GM18511 (cell line): ENCODE data around the gene SUN2.

ENCODE experiments used
- ATAC-seq: cut with Tn5 transposase; IDR thresholded peaks from one replicate; pipeline ENCODE4 v1.9.1; 2021; ENCODE audit warnings: mild to moderate bottlenecking, moderate library complexity; ENCODE audit not compliant: unreplicated experiment

SUN2 gene

GRCh38 chr22:38735465-38736256 is 20.1 kb downstream of the SUN2 start:
- no peak for ATAC-seq

GRCh38 chr22:38735126-38735464 is 20.7 kb downstream of the SUN2 start:
- ATAC-seq: no peak

GRCh38 chr22:38734421-38735100 is 21.2 kb downstream of the SUN2 start:
- ATAC-seq: no peak

DNA sequence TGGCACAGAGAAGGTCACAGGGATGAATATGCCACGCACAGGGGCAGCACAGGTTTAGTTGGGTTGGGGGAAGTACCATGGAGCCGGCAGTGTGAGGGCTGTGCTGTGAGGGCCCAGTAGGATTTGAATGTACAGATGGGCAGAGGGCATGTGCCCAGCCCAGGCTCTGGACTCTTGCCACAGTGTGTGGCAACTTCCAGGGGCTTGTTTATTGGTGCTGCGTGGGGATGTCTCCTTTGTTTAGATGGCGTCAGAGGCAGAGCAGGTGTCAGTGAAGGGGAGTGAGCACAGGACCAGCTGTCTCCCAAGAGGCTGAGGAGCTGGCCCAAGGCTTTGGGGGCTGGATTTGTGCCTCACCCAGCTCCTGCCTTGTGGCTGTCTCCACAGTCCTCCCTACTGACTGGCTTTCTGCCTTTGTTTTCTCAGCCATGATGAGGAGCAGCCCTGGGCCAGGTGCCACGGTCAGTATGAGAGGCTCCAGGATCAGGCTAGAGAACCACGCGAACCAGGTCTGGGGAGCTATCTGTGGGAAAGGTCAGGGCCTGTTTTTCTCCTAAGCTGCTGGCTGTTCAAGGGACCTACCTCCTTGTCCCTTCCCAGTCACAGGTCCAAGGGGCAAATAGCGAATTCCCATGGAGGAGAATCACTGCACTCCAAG is 21.9 kb downstream of the SUN2 start:
- ATAC-seq: no peak

DNA sequence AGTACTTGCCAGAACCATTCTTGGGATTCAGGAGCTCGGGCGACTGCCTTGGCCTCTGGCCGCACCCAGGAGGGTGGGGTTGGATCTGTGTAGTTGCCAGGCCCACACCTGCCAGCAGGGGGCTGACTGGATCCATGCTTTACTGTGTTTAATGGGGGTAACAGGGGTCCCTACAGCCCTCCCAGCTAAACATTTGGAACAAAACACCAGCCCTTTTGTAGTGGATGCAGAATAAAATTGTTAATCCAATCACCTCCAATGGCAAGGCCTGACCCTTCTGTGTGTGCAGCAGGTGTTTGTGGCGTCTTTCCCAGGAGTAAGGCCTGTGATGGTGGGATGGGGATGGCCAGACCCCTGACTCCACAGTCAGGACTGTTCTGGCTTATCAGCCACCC is 22.5 kb downstream of the SUN2 start:
- no peak for ATAC-seq

DNA sequence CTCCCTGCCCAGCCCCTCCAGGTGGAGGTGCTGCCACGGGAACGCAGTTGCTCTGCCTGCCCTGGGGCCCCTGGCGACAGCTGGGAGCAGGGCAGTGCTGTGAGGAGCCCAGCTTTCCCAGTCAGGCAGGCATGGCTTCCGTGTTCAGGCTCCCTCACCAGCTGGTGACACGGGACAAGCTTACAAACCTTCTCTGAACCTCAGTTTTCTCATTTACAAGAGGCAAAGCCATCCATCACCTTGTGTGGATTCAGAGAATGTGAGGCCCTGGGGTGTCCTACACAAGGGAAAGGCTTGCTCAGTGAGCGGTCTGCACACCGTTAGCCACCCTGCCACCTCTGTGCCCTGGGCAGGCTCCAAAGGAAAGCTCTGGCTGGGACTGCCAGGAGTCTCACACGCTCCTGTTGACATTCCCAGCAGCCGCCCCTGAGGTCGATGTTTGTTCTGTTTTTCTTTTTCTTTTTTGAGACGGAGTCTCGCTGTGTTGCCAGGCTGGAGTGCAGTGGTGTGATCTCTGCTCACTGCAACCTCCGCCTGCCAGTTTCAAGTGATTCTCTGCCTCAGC is 23.5 kb downstream of the SUN2 start:
- no peak for ATAC-seq

GRCh38 chr22:38731703-38732161 is 24.1 kb downstream of the SUN2 start:
- no peak for ATAC-seq

- no peak for ATAC-seq
Observed at GRCh38 chr22:38730411-38730871, 25.4 kb downstream of the SUN2 start.

GRCh38 chr22:38729946-38730345 is 25.9 kb downstream of the SUN2 start:
- no peak for ATAC-seq

DNA sequence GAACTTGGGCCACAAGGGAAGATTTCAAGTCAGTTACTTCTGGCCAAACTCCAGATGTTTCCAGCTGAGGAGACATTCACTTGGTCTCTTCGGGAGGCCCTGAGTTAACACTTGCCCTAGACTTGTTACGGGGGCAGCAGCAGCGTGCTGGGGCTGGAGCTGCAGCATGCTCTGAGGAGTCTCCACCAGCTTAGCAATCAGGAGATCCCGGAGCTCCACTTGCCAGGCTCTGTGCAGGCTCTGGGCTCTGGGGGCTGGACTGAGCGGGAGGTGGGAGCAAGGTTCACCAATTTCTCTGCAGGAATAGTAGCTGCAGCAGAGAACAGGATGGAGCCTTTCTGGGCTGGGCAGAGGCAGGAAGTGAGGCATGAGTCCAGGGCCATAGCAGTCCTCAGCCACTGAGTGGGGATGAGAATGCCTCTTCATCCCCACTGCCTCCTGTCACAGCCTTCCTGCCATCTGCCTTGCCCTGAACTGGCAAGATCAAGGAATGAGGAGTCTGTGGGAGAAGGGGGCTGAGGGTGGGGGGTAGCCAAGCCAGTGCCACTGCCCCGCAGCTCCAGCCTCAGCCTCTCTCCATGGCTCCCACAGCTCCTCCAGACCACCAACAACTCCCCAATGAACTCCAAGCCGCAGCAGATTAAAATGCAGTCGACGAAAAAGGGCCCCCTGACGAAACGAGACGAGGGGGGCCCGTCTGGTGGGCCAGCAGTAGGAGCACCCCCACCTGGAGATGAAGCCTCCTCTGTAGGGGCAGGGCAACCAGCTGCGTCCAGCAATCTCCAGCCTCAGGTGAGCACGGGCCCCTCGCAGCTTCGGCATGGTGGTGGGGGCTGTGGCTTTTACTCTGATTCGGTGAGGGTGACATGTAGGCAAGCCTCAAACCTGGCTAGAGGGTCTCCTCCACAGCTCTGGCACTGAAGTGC is 26.7 kb downstream of the SUN2 start:
- no peak for ATAC-seq

DNA sequence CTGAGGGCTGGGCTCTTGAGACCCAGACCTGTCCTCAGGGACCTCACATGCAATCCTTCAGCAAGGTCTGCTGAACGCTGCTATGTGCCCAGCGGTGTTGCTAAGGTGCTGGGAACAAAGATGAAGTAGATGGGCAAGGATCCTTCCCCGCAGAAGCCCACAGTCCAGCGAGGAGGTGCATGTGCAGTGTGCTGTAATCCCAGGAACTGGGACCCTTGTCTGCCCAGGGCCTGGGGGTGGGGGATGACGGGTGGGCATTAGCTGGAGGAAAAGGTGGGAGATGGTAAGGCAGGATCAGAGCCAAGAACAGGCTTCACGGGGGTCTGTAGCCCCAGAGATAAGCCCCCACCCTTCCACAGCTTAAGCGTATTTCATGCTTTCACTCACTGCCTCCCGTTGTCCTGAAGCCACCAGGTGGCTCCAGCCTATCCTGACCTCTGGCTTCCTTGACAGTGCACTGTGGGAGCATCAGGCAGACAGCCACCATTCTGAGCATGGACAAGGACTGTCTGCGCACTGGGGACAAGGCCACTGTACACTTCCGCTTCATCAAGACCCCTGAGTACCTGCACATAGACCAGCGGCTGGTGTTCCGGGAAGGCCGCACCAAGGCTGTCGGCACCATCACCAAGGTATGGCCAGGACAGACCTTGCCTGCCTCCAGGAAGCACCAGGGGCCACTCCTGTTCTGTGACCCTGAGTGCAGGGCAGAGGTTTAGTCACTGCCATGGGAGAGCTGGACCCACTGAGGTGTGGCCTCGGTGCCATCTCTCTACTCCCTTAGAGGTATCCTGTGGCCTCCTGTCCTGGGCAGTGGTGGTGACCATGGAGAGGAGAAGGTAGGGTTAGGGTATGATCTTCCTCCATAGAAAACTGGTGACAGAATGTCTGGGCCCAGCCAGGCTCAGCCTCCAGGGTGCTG is 28.0 kb downstream of the SUN2 start:
- no peak for ATAC-seq

DNA sequence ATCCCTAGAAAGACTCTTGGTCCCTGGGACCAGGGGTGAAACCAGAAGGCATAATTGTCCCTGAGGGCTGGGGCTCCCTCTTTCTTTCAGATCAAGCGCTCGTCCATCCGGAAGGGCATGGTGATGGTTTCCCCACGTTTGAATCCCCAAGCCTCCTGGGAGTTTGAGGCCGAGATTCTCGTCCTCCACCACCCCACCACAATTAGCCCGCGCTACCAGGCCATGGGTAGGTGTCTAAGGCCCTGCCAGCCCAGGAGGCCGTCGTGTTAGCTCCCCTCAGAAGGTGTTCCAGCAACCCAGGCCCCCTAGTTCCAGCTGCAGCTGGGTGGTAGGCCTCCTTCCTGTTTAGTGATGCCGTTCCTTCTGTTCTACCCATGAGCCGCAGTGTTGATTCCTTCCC is 28.7 kb downstream of the SUN2 start:
- ATAC-seq: no peak

DNA sequence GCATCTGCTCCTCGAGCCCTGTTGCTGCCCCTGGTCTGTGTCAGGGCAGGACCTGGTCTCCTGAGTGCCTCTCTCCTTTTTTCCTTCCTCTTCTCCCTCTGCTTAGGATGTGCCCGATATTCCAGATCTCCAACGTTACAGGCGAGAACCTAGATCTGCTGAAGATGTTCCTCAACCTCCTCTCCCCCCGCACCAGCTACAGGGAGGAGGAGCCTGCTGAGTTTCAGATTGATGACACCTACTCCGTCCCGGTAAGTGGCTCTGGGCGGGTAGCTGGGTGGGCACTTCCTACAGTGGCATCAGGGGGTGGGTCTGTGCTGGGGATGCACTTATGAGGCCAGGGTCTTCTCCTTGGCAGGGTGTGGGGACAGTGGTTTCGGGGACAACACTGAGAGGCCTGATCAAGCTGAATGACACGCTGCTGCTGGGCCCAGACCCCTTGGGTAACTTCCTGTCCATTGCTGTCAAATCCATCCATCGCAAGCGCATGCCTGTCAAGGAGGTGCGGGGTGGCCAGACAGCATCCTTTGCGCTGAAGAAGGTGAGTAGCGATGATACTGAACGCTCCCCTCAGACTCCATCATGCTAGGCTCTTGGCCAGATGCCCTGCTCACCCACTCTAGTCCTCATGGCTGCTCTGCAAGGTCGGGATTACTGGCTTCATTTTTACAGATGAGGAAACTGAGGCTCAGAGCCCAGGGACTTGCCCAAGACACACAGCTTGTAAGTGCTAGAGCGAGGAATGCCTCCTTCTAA is 29.7 kb downstream of the SUN2 start:
- no peak for ATAC-seq

- no peak for ATAC-seq
Observed at GRCh38 chr22:38724926-38725571, 30.7 kb downstream of the SUN2 start.

DNA sequence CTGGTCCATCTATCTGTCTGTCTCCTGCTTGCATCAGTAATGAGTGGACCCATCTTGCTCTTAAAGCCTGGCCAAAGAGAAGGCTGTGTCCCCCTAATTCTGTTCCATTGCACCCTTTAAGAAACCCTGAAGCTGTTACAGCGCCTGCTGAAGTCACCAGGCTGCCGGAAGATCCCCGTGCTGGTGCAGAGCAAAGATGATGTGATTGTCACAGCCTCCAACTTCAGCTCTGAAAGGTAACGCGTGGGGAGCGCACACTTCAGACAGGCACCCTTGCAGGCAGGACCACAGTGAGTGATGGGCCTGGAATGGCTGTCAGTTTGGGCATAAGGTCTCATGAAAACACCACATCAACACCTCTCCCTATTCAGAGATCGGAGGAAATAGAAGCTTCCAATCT is 31.6 kb downstream of the SUN2 start:
- ATAC-seq: no peak

- ATAC-seq: no peak
Observed at GRCh38 chr22:38721551-38721950, 34.2 kb downstream of the SUN2 start.

DNA sequence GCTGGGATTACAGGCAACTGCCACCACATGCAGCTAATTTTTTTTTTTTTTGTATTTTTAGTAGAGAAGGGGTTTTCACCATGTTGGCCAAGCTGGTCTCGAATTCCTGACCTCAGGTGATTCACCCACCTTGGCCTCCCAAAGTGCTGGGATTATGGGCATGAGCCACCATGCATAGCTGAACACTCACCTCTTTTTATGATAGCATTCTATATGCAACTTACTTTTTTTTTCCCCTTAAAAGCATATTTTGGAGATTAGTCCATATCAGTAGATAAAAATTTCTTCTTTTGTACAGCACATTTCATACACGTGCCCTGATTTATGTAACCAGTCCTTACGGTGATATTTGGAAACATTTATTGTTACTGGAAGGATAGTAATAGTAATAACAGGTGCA is 35.4 kb downstream of the SUN2 start:
- ATAC-seq: no peak

GRCh38 chr22:38719196-38719595 is 36.6 kb downstream of the SUN2 start:
- ATAC-seq: no peak
